Subcutaneous abdominal adipose tissue (tissue), 5 donors: Measurements from ENCODE around the gene GRIP1.
A peak's percentile ranks its signal among the peaks of the same experiment; 100 is the strongest.
"Not testable (repeated sequence)": the region's sequence is repeated elsewhere in the genome, so short reads cannot be mapped to it uniquely, and the experiment has no call there.

ENCODE experiments used
- H3K27ac ChIP-seq: one replicate; pipeline ENCODE4 v1.7.0; 2013; ENCODE audit warnings: low read depth, mild to moderate bottlenecking, inconsistent platforms, low read length, moderate library complexity
- H3K27me3 ChIP-seq, 5 donors: one replicate each; pipeline ENCODE4 v1.7.0; 2013; ENCODE audit warnings: low read length in 5 of 5, inconsistent platforms in 1 of 5; ENCODE audit not compliant: control insufficient read depth in 5 of 5, insufficient read depth in 4 of 5
- H3K36me3 ChIP-seq, 5 donors: one replicate each; pipeline ENCODE4 v1.7.0; 2013; ENCODE audit warnings: low read length in 5 of 5; ENCODE audit not compliant: control insufficient read depth in 5 of 5, insufficient read depth in 5 of 5
- H3K4me1 ChIP-seq, 5 donors: one replicate each; pipeline ENCODE4 v1.7.0; 2013; ENCODE audit warnings: low read length in 5 of 5, mild to moderate bottlenecking in 3 of 5, moderate library complexity in 1 of 5; ENCODE audit not compliant: control insufficient read depth in 5 of 5, insufficient read depth in 5 of 5
- H3K4me3 ChIP-seq, 5 donors: one replicate each; pipeline ENCODE4 v1.7.0; 2013; ENCODE audit warnings: low read length in 5 of 5, low read depth in 1 of 5
- H3K9ac ChIP-seq, 5 donors: one replicate each; pipeline ENCODE4 v1.7.0; 2013; ENCODE audit warnings: low read length in 5 of 5, mild to moderate bottlenecking in 4 of 5, moderate library complexity in 3 of 5
- H3K9me3 ChIP-seq, 5 donors: one replicate each; pipeline ENCODE4 v1.7.0; 2013; ENCODE audit warnings: low read length in 5 of 5; ENCODE audit not compliant: control insufficient read depth in 5 of 5
- donor health status: healthy.
- donor health status: healthy.
- donor health status: healthy.
- donor health status: healthy.
- donor health status: healthy.

Gene GRIP1

GRCh38 chr12:66312189-66312588, 366.7 kb downstream of the GRIP1 start:
- peaks cover 0 to 21% (median 13%) of the 10 kb centered on the region in 5 donors for H3K36me3 ChIP-seq
- H3K4me3 ChIP-seq: no peak overlapping the region
- no peaks in the 10 kb centered on the region for H3K27me3 ChIP-seq
- no peaks in the 10 kb centered on the region for H3K9me3 ChIP-seq
- H3K4me1 ChIP-seq: peaks cover 0 to 2% (median 0%) of the 10 kb centered on the region in 5 donors
- no peak overlapping the region for H3K9ac ChIP-seq
- no peak overlapping the region for H3K27ac ChIP-seq

- Histone ChIP-seq H3K27me3 (no peaks in the 10 kb centered on the region), H3K36me3 (peaks cover 0 to 16% (median 13%) of the 10 kb centered on the region in 5 donors), H3K27ac (no peak overlapping the region), H3K9ac (no peak overlapping the region), H3K4me3 (no peak overlapping the region), H3K4me1 (peaks cover 0 to 7% (median 0%) of the 10 kb centered on the region in 5 donors), H3K9me3 (no peaks in the 10 kb centered on the region)
These were observed 369.3 kb downstream of the GRIP1 start for GRCh38 chr12:66309606-66310005.

- Histone ChIP-seq H3K9me3 (no peaks in the 10 kb centered on the region), H3K27me3 (no peaks in the 10 kb centered on the region), H3K27ac (no peak overlapping the region), H3K4me1 (peaks cover 0 to 23% (median 9%) of the 10 kb centered on the region in 5 donors), H3K9ac (no peak overlapping the region), H3K4me3 (no peak overlapping the region), H3K36me3 (peaks cover 0 to 9% (median 3%) of the 10 kb centered on the region in 5 donors)
These were observed 374.5 kb downstream of the GRIP1 start for GRCh38 chr12:66304296-66304900.

- peaks cover 0 to 23% (median 9%) of the 10 kb centered on the region in 5 donors for H3K4me1 ChIP-seq
- H3K4me3 ChIP-seq: peak overlapping the region in 3 of 5 donors; percentile 96 to 98 (median 98)
- H3K9me3 ChIP-seq, H3K36me3 ChIP-seq, H3K27ac ChIP-seq, H3K27me3 ChIP-seq, H3K9ac ChIP-seq: not testable (repeated sequence)
These were observed 375.5 kb downstream of the GRIP1 start for GRCh38 chr12:66303316-66303804.

- H3K9ac ChIP-seq: peak overlapping the region; percentile 67 to 95 (median 93)
- no peaks in the 10 kb centered on the region for H3K27me3 ChIP-seq
- peak overlapping the region; percentile 86 to 98 (median 96) for H3K4me3 ChIP-seq
- H3K9me3 ChIP-seq: no peaks in the 10 kb centered on the region
- H3K36me3 ChIP-seq: peaks cover 0 to 3% (median 0%) of the 10 kb centered on the region in 5 donors
- H3K4me1 ChIP-seq: peaks cover 0 to 23% (median 9%) of the 10 kb centered on the region in 5 donors
- H3K27ac ChIP-seq: peak overlapping the region; percentile 79
These were observed 376.1 kb downstream of the GRIP1 start for GRCh38 chr12:66302827-66303169.

GRCh38 chr12:66301944-66302826, 376.7 kb downstream of the GRIP1 start, which contains the start of gene HELB:
TSS of gene HELB (plus strand) at chr12:66302493. CDS start at chr12:66302604, 111 bp downstream.
- Histone ChIP-seq H3K4me3 (peak within 1 kb of the TSS; percentile 86 to 98 (median 96)), H3K9ac (peak within 1 kb of the TSS; percentile 75 to 95 (median 93)), H3K4me1 (peaks cover 0 to 21% (median 9%) of the 10 kb centered on the region in 5 donors), H3K27me3 (no peaks in the 10 kb centered on the region), H3K9me3 (no peaks in the 10 kb centered on the region), H3K27ac (peak within 1 kb of the TSS; percentile 79), H3K36me3 (peaks cover 0 to 2% (median 0%) of the 10 kb centered on the region in 5 donors)

GRCh38 chr12:66297923-66298322, 381.0 kb downstream of the GRIP1 start:
- Histone ChIP-seq H3K9me3 (no peaks in the 10 kb centered on the region), H3K27me3 (peaks cover 0 to 3% (median 0%) of the 10 kb centered on the region in 5 donors), H3K27ac (no peak overlapping the region), H3K9ac (no peak overlapping the region), H3K36me3 (no peaks in the 10 kb centered on the region), H3K4me1 (peaks cover 0 to 9% (median 4%) of the 10 kb centered on the region in 5 donors), H3K4me3 (no peak overlapping the region)
